Measurements from ENCODE around the gene CFAP298.

The CFAP298 gene

GRCh38 chr21:32554832-32555638, 57.1 kb downstream of the CFAP298 start:
- DNase-seq (ENCODE audit: low read depth), result peak; percentile 7
- H3K4me3 ChIP-seq (ENCODE audit: low read length), result no peak overlapping the region
- no peak for TF ChIP-seq CTCF (conservative IDR thresholded peaks at IDR 0.05; ENCODE audit: low read length)

- no peak for TF ChIP-seq CTCF (conservative IDR thresholded peaks at IDR 0.05; ENCODE audit: low read length)
- no peak for DNase-seq (ENCODE audit: low read depth)
- H3K4me3 ChIP-seq (ENCODE audit: low read length), result no peak overlapping the region
These were observed 62.3 kb downstream of the CFAP298 start for GRCh38 chr21:32549886-32550285.

GRCh38 chr21:32549440-32549839, 62.7 kb downstream of the CFAP298 start:
- no peak for TF ChIP-seq CTCF (conservative IDR thresholded peaks at IDR 0.05; ENCODE audit: low read length)
- no peak for DNase-seq (ENCODE audit: low read depth)

More at GRCh38 chr21:32549440-32549839, 62.7 kb downstream of the CFAP298 start:
- no peak overlapping the region for H3K4me3 ChIP-seq (ENCODE audit: low read length)

Measured in AG10803 (cell line).